Measurements from ENCODE around the gene CACNG7.

Gene CACNG7

DNA sequence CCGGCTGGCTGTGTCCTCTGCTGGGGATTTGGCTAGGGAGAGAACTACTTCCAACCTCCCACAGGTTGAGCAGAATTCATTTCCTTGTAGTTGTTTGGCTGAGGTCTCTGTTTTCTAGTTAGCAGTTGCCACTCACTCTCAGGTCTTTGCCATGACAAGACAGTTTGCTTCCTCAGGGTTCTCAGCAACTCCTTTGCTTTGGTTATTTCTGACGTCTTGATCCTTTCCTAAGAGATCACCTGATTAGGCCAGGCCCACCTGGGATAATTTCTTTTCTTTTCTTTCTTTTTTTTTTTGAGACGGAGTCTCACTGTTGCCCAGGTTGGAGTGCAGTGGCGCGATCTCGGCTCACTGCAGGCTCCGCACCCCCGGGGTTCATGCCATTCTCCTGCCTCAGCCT lies 44.3 kb downstream of the CACNG7 start:
- H3K4me3 ChIP-seq (ENCODE audit: low read depth, low read length) = no peak overlapping the region
- peaks cover 11% of the 10 kb centered on the region for H3K27me3 ChIP-seq (ENCODE audit: control insufficient read depth, insufficient read depth, low read length)
- no peaks in the 10 kb centered on the region for H3K36me3 ChIP-seq (ENCODE audit: control insufficient read depth, insufficient read depth, low read length)
- no peak overlapping the region for H3K27ac ChIP-seq (ENCODE audit: low read depth, low read length)
- peaks cover 17% of the 10 kb centered on the region for H3K4me1 ChIP-seq (ENCODE audit: control insufficient read depth, insufficient read depth, low read length)
- no peaks in the 10 kb centered on the region for H3K9me3 ChIP-seq (ENCODE audit: control insufficient read depth, insufficient read depth, low read length)
- no peak overlapping the region for H3K9ac ChIP-seq (ENCODE audit: low read depth, low read length)

DNA sequence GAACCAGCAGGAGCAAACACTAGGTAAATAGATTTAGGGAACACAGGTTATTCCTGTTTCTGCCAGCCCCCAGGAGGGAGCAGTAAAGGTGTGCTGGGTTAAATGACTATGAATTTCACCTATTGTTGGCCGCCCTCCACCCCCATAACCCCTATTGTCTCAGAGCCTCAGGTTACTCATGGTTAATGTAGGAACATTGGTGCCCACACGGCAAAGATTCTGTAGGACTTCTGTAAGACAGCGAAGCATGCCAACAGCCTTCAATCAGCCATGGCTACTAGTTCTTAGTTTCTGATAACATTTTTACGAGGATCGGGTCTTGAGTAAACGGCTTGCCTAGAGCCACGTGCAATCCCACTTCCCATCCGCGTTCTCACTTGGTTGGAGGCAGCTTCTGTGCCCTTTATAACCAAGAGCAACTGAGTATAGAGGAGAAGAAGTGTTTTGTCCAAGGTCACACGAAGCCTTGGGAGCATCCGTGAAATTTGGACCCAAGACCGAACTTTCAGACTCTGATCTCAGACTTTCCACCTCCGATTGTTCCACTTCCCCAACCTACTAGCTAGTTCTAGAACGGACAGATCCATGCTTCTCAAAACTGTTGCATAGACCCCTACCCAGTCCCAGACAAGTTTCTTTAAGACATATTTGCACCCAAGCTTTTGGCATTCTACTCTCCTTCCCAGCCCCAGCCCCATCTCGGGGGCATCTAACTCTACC lies 48.5 kb downstream of the CACNG7 start:
- H3K9me3 ChIP-seq (ENCODE audit: control insufficient read depth, insufficient read depth, low read length) = no peaks in the 10 kb centered on the region
- H3K36me3 ChIP-seq (ENCODE audit: control insufficient read depth, insufficient read depth, low read length) = no peaks in the 10 kb centered on the region
- peak overlapping the region; percentile 53 for H3K4me3 ChIP-seq (ENCODE audit: low read depth, low read length)
- peaks cover 34% of the 10 kb centered on the region for H3K4me1 ChIP-seq (ENCODE audit: control insufficient read depth, insufficient read depth, low read length)
- H3K9ac ChIP-seq (ENCODE audit: low read depth, low read length) = peak overlapping the region; percentile 21
- peaks cover 41% of the 10 kb centered on the region for H3K27me3 ChIP-seq (ENCODE audit: control insufficient read depth, insufficient read depth, low read length)
- peak overlapping the region; percentile 72 for H3K27ac ChIP-seq (ENCODE audit: low read depth, low read length)

DNA sequence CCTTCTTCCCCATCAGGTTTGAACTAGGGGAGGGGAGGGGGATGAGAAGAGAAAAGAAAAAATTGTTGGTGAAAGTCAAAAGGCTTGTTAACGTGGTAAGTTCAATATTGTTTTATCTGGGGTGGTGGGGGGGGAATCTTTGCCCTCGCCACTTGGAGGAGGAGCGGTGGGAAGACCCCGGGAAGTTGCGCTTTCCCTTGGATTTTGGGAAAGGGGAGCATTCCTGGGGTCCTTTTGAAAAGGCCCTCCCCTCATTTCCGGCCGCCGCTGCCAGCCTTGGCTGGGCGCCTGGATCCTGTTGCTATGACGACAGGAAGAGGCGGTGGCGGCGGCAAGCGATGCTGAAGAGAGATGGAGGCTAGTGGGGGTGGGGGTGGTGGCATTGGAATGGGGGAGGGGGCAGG lies 49.1 kb downstream of the CACNG7 start:
- H3K27ac ChIP-seq (ENCODE audit: low read depth, low read length) = peak overlapping the region; percentile 72
- H3K4me1 ChIP-seq (ENCODE audit: control insufficient read depth, insufficient read depth, low read length) = peaks cover 34% of the 10 kb centered on the region
- H3K9ac ChIP-seq (ENCODE audit: low read depth, low read length) = no peak overlapping the region; the same call in 1 of the 2 replicates
- no peaks in the 10 kb centered on the region for H3K9me3 ChIP-seq (ENCODE audit: control insufficient read depth, insufficient read depth, low read length)
- H3K36me3 ChIP-seq (ENCODE audit: control insufficient read depth, insufficient read depth, low read length) = no peaks in the 10 kb centered on the region
- H3K4me3 ChIP-seq (ENCODE audit: low read depth, low read length) = peak overlapping the region; percentile 53
- peaks cover 43% of the 10 kb centered on the region for H3K27me3 ChIP-seq (ENCODE audit: control insufficient read depth, insufficient read depth, low read length)

DNA sequence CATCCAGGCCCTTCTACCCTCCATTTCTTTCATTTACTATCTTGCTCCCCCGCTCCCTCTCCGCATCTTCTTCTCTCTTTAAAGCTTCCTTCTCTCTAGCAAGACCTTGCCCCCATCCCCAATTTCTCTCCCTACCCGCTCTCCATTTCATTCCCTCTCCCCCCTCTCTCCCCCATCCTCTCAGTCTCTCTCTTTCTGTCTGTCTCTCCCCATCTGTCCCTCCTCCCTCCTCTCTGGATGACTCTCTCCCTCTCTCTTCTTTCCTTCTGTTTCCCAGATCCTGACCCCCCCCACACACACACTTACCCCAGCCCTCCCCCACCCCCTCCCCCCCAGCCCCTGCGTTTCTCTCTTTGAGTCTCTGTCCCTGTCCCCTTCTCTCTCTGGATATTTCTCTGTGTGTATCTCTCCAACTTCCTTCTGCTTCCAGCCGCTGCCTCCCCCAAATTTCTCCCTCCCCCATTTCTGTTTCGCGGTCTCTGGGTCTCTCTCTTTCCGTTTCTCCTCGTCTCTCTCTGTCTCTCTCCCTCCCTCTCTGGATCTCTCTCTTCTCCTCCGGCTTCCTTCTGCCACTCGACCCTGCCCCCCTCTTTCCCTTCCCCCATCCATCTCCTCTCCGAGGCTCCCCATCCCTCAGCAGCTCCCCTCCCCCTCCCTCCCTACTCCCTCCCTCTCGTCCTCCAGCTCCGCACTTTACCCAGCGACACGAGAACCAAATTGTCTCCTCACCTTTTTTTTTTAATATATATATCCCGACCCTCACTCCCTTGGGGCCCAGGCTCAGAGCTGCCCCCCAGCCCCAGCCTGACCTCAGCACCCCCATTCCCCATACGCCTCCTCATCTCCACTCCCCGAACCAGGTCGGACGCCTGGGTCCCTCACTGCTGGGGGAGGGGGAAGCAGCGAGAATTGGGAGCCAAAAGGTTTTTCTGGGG lies 50.0 kb downstream of the CACNG7 start:
- Histone ChIP-seq H3K9me3 (ENCODE audit: control insufficient read depth, insufficient read depth, low read length) (no peaks in the 10 kb centered on the region), H3K36me3 (ENCODE audit: control insufficient read depth, insufficient read depth, low read length) (no peaks in the 10 kb centered on the region), H3K27me3 (ENCODE audit: control insufficient read depth, insufficient read depth, low read length) (peaks cover 53% of the 10 kb centered on the region), H3K27ac (ENCODE audit: low read depth, low read length) (no peak overlapping the region), H3K4me3 (ENCODE audit: low read depth, low read length) (peak overlapping the region; percentile 61), H3K9ac (ENCODE audit: low read depth, low read length) (no peak overlapping the region), H3K4me1 (ENCODE audit: control insufficient read depth, insufficient read depth, low read length) (peaks cover 34% of the 10 kb centered on the region)

DNA sequence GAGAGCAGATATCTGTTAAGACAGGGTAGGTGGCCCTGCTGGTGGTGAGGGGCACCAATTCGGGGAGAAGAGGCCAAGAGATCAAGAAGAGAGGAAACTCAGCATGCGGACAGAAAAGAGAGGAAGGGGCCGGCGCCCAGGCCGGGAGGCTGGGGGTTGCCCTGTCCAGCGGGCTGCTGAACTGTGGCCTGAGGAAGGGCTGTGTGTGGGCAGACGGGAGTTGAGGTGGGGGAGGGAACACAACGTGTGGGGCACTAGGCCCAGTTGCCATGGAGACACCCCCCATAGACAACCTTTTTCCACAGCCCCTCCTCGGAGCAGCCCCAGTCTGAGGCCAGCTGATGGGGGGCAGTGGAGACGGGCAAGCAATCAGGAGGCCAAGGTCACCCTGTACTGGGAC lies 51.1 kb downstream of the CACNG7 start:
- Histone ChIP-seq H3K27ac (ENCODE audit: low read depth, low read length) (peak overlapping the region; percentile 47), H3K9me3 (ENCODE audit: control insufficient read depth, insufficient read depth, low read length) (no peaks in the 10 kb centered on the region), H3K4me3 (ENCODE audit: low read depth, low read length) (peak overlapping the region; percentile 61), H3K27me3 (ENCODE audit: control insufficient read depth, insufficient read depth, low read length) (peaks cover 63% of the 10 kb centered on the region), H3K9ac (ENCODE audit: low read depth, low read length) (no peak overlapping the region), H3K4me1 (ENCODE audit: control insufficient read depth, insufficient read depth, low read length) (peaks cover 34% of the 10 kb centered on the region), H3K36me3 (ENCODE audit: control insufficient read depth, insufficient read depth, low read length) (no peaks in the 10 kb centered on the region)

DNA sequence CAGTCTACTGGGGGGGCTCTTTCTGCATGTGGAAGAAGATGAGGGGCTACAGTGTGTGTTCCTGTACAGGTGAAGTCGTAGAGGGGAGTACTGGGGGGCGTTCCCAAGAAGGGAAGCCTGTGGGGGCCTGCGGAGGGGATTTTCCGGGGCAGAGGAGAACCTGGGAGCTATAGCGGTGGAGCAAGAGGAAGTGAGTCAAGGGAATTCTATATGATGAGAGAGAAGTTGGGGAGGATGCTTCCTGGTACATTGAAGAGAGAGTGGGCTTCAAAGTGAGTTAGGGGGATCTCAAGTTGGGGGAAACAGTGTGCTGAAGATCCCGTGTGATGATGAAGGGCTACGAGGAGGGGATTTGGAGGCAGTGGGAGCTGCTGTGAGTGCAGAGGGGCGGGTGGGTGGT lies 51.8 kb downstream of the CACNG7 start:
- Histone ChIP-seq H3K9me3 (ENCODE audit: control insufficient read depth, insufficient read depth, low read length) (no peaks in the 10 kb centered on the region), H3K27me3 (ENCODE audit: control insufficient read depth, insufficient read depth, low read length) (peaks cover 65% of the 10 kb centered on the region), H3K4me3 (ENCODE audit: low read depth, low read length) (peak overlapping the region; percentile 61), H3K9ac (ENCODE audit: low read depth, low read length) (no peak overlapping the region), H3K4me1 (ENCODE audit: control insufficient read depth, insufficient read depth, low read length) (peaks cover 34% of the 10 kb centered on the region), H3K27ac (ENCODE audit: low read depth, low read length) (no peak overlapping the region), H3K36me3 (ENCODE audit: control insufficient read depth, insufficient read depth, low read length) (no peaks in the 10 kb centered on the region)

DNA sequence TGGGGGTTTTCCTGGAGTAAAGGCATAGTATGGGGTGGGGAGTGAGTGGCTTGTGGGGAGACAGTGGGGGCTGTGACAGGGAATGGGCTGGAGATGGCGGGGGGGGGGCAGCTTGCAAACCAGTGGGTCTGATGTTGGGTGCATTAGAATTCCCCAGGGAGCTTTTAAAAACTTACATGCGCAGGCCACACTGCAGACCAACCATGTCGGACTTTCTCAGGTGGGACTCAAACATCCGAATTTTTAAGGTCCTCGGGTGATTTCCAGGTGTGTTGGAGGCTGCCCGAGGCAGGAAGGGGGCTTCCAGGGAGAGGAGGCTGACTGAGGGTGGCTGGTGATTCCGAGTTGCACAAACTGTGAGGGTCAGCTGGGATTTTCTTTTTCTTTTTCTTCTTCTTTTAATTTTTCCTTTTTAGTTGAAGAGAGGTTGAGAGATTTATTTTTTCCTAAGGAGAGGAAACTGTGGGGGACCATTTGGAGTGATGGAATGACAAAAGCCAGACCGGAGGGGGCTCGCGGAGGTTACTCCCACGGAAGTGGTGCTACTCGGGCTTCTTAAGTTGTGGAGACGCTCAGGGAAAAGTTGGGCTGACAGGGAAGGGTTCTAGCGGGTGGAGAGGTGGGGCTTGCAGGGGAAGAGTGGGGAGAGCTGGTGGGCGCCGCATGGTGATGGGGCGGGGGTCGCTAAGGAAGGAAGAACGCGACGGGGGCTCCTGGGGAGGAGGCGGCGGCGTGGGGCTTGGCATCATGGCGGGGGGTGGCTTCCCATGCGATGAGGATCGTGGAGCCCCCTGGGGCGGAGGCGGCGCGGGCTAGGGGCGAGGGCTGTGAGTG lies 52.7 kb downstream of the CACNG7 start:
- H3K27ac ChIP-seq (ENCODE audit: low read depth, low read length) = peak overlapping the region; percentile 40
- peak overlapping the region; percentile 60 for H3K4me3 ChIP-seq (ENCODE audit: low read depth, low read length)
- H3K27me3 ChIP-seq (ENCODE audit: control insufficient read depth, insufficient read depth, low read length) = peaks cover 60% of the 10 kb centered on the region
- H3K4me1 ChIP-seq (ENCODE audit: control insufficient read depth, insufficient read depth, low read length) = peaks cover 29% of the 10 kb centered on the region
- no peaks in the 10 kb centered on the region for H3K36me3 ChIP-seq (ENCODE audit: control insufficient read depth, insufficient read depth, low read length)
- H3K9me3 ChIP-seq (ENCODE audit: control insufficient read depth, insufficient read depth, low read length) = no peaks in the 10 kb centered on the region
- H3K9ac ChIP-seq (ENCODE audit: low read depth, low read length) = no peak overlapping the region

DNA sequence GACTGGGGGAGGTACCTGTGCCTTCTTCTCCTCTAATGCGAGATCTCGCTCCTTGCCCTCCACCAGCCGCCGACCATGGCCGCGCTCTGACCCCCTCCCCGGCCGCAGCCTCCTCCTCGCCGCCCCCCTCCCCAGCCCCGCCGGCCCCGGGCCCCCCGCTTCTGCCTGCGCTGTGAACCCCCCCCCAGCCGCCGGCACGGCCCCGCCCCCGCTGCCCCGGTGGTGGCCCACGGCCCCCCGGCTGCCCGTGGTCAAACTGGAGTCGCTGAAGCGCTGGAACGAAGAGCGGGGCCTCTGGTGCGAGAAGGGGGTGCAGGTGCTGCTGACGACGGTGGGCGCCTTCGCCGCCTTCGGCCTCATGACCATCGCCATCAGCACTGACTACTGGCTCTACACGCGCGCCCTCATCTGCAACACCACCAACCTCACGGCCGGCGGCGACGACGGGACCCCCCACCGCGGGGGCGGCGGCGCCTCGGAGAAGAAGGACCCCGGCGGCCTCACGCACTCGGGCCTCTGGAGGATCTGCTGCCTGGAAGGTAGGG lies 53.9 kb downstream of the CACNG7 start, which contains the start of gene CACNG8:
Gene CACNG8, plus strand, starts transcription at position 51 of the 545 bp plus-strand sequence.
- Histone ChIP-seq H3K9ac (ENCODE audit: low read depth, low read length) (no peak within 1 kb of the TSS), H3K36me3 (ENCODE audit: control insufficient read depth, insufficient read depth, low read length) (no peaks in the 10 kb centered on the region), H3K9me3 (ENCODE audit: control insufficient read depth, insufficient read depth, low read length) (no peaks in the 10 kb centered on the region), H3K4me1 (ENCODE audit: control insufficient read depth, insufficient read depth, low read length) (peaks cover 19% of the 10 kb centered on the region), H3K4me3 (ENCODE audit: low read depth, low read length) (peak within 1 kb of the TSS; percentile 60), H3K27ac (ENCODE audit: low read depth, low read length) (peak within 1 kb of the TSS; percentile 40), H3K27me3 (ENCODE audit: control insufficient read depth, insufficient read depth, low read length) (peaks cover 54% of the 10 kb centered on the region)

DNA sequence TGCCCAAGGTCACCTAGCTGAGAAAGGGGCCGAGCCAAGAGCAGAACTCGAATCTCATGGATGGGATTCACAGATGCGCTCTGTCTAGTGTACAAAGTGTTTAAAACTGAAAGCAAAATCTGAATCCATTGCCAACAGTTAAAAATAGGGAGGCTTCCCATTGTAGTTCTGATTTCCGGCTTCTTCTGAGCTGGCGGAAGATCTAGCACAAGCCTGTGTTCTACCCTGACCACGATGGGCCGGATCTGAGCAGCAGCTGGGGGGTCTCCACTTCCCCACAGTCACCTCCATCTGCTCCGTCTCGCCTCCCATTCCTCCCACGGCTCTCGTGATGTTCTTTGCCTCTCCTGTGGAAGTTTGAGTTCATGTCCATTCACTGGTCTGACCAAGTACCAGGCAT lies 56.0 kb downstream of the CACNG7 start:
- H3K9me3 ChIP-seq (ENCODE audit: control insufficient read depth, insufficient read depth, low read length) = no peaks in the 10 kb centered on the region
- no peak overlapping the region for H3K9ac ChIP-seq (ENCODE audit: low read depth, low read length)
- H3K4me3 ChIP-seq (ENCODE audit: low read depth, low read length) = no peak overlapping the region
- H3K27ac ChIP-seq (ENCODE audit: low read depth, low read length) = no peak overlapping the region
- peaks cover 13% of the 10 kb centered on the region for H3K4me1 ChIP-seq (ENCODE audit: control insufficient read depth, insufficient read depth, low read length)
- H3K27me3 ChIP-seq (ENCODE audit: control insufficient read depth, insufficient read depth, low read length) = peaks cover 46% of the 10 kb centered on the region
- H3K36me3 ChIP-seq (ENCODE audit: control insufficient read depth, insufficient read depth, low read length) = no peaks in the 10 kb centered on the region

DNA sequence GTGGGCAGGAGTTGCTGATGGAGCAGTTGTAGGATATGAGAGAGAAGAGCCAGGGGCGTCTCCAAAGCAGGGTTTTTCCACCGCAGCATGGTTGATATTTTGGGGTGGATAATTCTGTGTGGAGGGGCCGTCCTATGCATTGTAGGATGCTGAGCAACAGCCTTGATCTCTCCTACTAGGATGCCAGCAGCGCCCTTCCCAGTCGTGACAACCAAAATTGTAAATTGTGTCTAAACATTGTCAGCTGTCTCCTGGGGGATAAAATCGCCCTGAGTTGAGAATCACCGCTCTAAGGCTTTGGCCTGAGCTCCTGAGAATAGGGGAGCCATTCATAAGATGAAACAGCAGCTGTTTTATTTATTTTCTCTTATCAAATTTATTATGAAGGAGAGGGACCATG lies 57.9 kb downstream of the CACNG7 start:
- no peak overlapping the region for H3K27ac ChIP-seq (ENCODE audit: low read depth, low read length)

More for the DNA sequence above, 57.9 kb downstream of the CACNG7 start:
- H3K9ac ChIP-seq (ENCODE audit: low read depth, low read length) = no peak overlapping the region
- H3K4me3 ChIP-seq (ENCODE audit: low read depth, low read length) = no peak overlapping the region
- no peaks in the 10 kb centered on the region for H3K9me3 ChIP-seq (ENCODE audit: control insufficient read depth, insufficient read depth, low read length)
- H3K36me3 ChIP-seq (ENCODE audit: control insufficient read depth, insufficient read depth, low read length) = no peaks in the 10 kb centered on the region
- H3K4me1 ChIP-seq (ENCODE audit: control insufficient read depth, insufficient read depth, low read length) = no peaks in the 10 kb centered on the region; the same call in 1 of the 2 replicates
- peaks cover 28% of the 10 kb centered on the region for H3K27me3 ChIP-seq (ENCODE audit: control insufficient read depth, insufficient read depth, low read length)
